Cerebellar cortex (tissue), 1 donor: ENCODE results near the gene EML5.
A peak's percentile ranks its signal among the peaks of the same experiment; 100 is the strongest.
"Not testable (repeated sequence)": the region's sequence is repeated elsewhere in the genome, so short reads cannot be mapped to it uniquely, and the experiment has no call there.

ENCODE experiments used
- DNase-seq: peaks from one replicate; pipeline ENCODE4 v3.0.0-alpha.2; 2015; ENCODE audit warnings: low spot score

The EML5 gene

GRCh38 chr14:88792473-88793258 is at the start of gene EML5:
Gene EML5, minus strand, starts transcription at chr14:88792953. Its CDS starts 450 bp downstream, at chr14:88792503.
- peak; percentile 78 for DNase-seq

- DNase-seq = no peak
Measured at GRCh38 chr14:88842414-88842813, 49.7 kb upstream of the EML5 start.

- DNase-seq = no peak
Measured at GRCh38 chr14:88841741-88842140, 49.0 kb upstream of the EML5 start.

GRCh38 chr14:88840926-88841325 is 48.2 kb upstream of the EML5 start:
- no peak for DNase-seq

GRCh38 chr14:88838015-88838414 is 45.3 kb upstream of the EML5 start:
- DNase-seq = no peak

GRCh38 chr14:88837495-88837894 is 44.7 kb upstream of the EML5 start:
- DNase-seq = no peak

GRCh38 chr14:88835661-88836060 is 42.9 kb upstream of the EML5 start:
- DNase-seq = no peak

GRCh38 chr14:88834883-88835431 is 42.2 kb upstream of the EML5 start:
- no peak for DNase-seq

GRCh38 chr14:88831284-88831683 is 38.5 kb upstream of the EML5 start:
- no peak for DNase-seq

- no peak for DNase-seq
Measured at GRCh38 chr14:88829685-88830302, 37.0 kb upstream of the EML5 start.

- no peak for DNase-seq
Measured at GRCh38 chr14:88829188-88829587, 36.4 kb upstream of the EML5 start.

GRCh38 chr14:88825503-88825902 is 32.8 kb upstream of the EML5 start:
- DNase-seq = no peak

GRCh38 chr14:88825078-88825458 is 32.3 kb upstream of the EML5 start:
- peak; percentile 32 for DNase-seq

GRCh38 chr14:88824314-88825077 is 31.7 kb upstream of the EML5 start, which contains the start of gene TTC8:
Gene TTC8, plus strand, starts transcription at chr14:88824651. Its CDS starts 57 bp downstream, at chr14:88824708.
- peak; percentile 91 for DNase-seq

- DNase-seq = no peak
Measured at GRCh38 chr14:88823968-88824313, 31.2 kb upstream of the EML5 start.

GRCh38 chr14:88821888-88822287 is 29.1 kb upstream of the EML5 start:
- no peak for DNase-seq

- no peak for DNase-seq
Measured at GRCh38 chr14:88821378-88821777, 28.6 kb upstream of the EML5 start.

GRCh38 chr14:88819674-88820073 is 26.9 kb upstream of the EML5 start:
- DNase-seq = not testable (repeated sequence)

- no peak for DNase-seq
Measured at GRCh38 chr14:88818018-88818417, 25.3 kb upstream of the EML5 start.

- no peak for DNase-seq
Measured at GRCh38 chr14:88815980-88816379, 23.2 kb upstream of the EML5 start.

- DNase-seq = no peak
Measured at GRCh38 chr14:88808359-88808758, 15.6 kb upstream of the EML5 start.

- no peak for DNase-seq
Measured at GRCh38 chr14:88804477-88804876, 11.7 kb upstream of the EML5 start.

- DNase-seq = no peak
Measured at GRCh38 chr14:88804035-88804434, 11.3 kb upstream of the EML5 start.
